Bronchial epithelial cell (primary cell): ENCODE data around the gene CSNK1D. TPM values are rescaled to one million over a fixed set of nuclear protein-coding genes. Genes with fewer than 3 reads are reported as not detected.

Experiments used
- DNase-seq: peaks from one replicate; pipeline ENCODE4 v3.0.0-alpha.2; 2010; ENCODE audit warnings: low read depth
- FAIRE-seq: peaks from 2 replicates; lab custom pipeline; 2011; peaks lifted over from hg19 to GRCh38; lab: Jason Lieb, UNC
- H3K27me3 ChIP-seq: 2 replicates; pipeline ENCODE4 v1.5.1; 2011; ENCODE audit warnings: low read length; ENCODE audit not compliant: control insufficient read depth, insufficient read depth
- H3K36me3 ChIP-seq: 2 replicates; pipeline ENCODE4 v1.5.1; 2011; ENCODE audit warnings: low read length; ENCODE audit not compliant: control insufficient read depth, insufficient read depth
- H3K4me3 ChIP-seq: 2 replicates; pipeline ENCODE4 v1.5.1; 2011; ENCODE audit warnings: mild to moderate bottlenecking, low read depth, low read length, control low read depth
- CTCF ChIP-seq: IDR thresholded peaks from 2 replicates; pipeline ENCODE4 v1.5.1; 2011; ENCODE audit warnings: mild to moderate bottlenecking, moderate library complexity, low read length, control low read depth, inconsistent platforms; ENCODE audit not compliant: insufficient read depth, severe bottlenecking
- total RNA-seq: library from RNA; depleted of rRNA; stranded (reverse); fragments of >200 nt; gene quantifications from 2 replicates; pipeline ENCODE4 v1.2.1, GENCODE V29; 2014

CSNK1D gene
- total RNA-seq, 1 donor from 2014 or later: 72.4 TPM

DNA sequence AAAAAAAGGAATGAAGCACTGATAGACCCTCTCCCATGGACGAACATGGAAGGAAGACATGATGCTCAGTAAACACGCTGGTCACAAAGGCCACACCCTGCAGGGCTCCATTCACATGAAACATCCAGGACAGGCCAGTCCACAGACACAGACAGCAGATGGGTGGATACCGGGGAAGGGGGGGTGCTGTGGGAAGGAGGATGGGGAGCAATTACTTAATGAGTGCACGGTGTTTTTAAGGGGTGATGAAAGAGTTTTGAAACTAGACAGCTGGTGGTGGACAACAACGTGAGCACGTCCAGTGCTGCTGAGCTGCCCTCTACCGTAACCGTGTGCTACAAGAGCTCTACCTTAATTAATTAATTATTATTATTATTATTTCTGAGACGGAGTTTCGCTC is 50.7 kb downstream of the CSNK1D start:
- DNase-seq (no peak), FAIRE-seq (no peak)
- Histone ChIP-seq H3K36me3 (no peaks in the 10 kb centered on the region), H3K27me3 (no peaks in the 10 kb centered on the region), H3K4me3 (no peak overlapping the region)
- TF ChIP-seq CTCF: no peak

DNA sequence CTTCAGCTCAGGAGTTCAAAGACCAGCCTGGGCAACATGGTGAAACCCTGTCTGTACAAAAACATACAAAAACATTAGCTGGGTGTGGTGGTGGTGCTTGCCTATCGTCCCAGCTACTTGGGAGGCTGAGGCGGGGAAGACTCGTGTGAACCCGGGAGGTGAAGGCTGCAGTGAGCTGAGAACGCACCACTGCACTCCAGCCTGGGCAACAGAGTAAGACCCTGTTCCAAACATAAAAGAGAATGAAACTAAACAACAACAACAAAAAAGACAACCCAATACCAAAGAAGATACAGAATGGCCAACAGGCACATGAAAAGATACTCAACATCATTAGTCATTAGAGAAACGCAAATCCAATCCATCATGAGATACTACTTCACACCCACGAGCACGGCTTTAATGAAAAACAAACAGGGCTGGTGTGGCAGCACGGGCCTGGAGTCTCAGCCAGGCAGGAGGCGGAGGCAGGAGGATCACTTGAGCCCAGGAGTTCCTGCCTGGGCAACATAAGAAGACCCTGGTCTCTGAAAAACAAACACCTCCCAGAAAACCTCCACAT is 52.1 kb downstream of the CSNK1D start:
- Histone ChIP-seq H3K4me3 (no peak overlapping the region), H3K36me3 (no peaks in the 10 kb centered on the region), H3K27me3 (no peaks in the 10 kb centered on the region)
- FAIRE-seq (no peak), DNase-seq (no peak)
- no peak for TF ChIP-seq CTCF

DNA sequence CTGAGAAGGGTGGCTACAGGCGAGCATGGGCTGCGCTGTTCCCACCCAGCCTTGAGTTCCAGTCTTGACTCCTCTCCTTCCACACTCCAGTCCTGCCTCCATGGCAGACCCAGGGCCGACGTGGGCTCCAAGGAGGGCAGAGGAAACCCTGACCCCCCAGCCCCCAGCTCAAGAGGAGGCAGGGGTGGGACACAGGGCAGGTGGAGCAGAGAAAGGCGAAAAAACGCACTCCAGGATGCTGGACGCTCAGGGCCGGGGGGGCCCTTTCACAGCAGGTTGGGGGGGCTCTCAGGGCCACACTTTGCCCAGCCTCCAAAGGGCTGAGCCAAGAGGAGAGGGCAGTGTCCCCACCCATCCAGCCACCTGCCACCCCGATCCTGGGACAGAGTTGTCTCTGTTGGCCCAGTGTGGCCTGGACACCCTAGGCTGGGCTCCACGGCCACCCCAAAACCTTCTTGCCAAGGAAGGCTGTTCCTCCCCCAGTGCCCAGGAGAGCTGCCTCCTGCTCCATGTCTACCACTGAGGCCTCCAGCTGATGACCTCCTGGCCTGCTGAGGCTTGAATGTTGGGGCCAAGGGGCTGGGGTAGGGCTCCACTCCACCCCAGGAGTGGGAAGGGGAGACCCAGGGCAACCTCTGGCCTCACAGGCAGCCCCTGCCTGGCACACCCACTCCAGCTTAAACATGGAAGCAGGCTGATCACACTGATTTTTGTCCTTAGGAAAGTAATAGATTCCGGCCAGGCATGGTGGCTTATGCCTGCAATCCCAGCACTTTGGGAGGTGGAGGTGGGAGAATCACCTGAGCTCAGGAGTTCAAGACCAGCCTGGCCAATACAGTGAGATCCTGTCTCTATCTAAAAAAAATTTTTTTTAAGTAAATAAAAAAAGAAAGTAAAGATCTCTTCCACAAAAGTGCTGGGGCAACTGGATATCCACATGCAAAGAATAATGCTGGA is 53.5 kb downstream of the CSNK1D start:
- no peak for TF ChIP-seq CTCF
- Histone ChIP-seq H3K27me3 (no peaks in the 10 kb centered on the region), H3K36me3 (no peaks in the 10 kb centered on the region), H3K4me3 (no peak overlapping the region)
- FAIRE-seq (no peak), DNase-seq (no peak)

DNA sequence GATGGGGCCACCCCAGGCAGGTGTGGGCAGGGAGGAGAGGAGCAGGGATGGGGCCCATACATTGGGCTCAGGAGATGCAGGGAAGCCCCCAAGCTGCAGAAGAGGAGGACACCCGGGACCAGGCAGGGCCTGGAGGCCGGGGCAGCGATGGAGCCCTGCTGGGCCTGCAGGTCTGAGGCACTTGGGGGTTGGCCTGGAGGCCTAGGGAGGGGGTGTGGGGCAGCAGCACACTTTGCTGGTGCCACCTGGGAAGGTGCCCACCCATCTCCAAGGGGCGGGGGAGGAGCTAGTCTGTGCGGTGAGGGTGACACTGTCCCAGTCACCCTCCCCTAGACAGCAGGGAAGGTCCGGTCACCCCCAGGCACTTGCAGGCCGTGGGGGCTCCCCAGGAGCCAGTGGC is 54.4 kb downstream of the CSNK1D start:
- no peak for FAIRE-seq
- DNase-seq: no peak
- H3K36me3 ChIP-seq: no peaks in the 10 kb centered on the region
- TF ChIP-seq CTCF: no peak
- no peak overlapping the region for H3K4me3 ChIP-seq
- no peaks in the 10 kb centered on the region for H3K27me3 ChIP-seq

DNA sequence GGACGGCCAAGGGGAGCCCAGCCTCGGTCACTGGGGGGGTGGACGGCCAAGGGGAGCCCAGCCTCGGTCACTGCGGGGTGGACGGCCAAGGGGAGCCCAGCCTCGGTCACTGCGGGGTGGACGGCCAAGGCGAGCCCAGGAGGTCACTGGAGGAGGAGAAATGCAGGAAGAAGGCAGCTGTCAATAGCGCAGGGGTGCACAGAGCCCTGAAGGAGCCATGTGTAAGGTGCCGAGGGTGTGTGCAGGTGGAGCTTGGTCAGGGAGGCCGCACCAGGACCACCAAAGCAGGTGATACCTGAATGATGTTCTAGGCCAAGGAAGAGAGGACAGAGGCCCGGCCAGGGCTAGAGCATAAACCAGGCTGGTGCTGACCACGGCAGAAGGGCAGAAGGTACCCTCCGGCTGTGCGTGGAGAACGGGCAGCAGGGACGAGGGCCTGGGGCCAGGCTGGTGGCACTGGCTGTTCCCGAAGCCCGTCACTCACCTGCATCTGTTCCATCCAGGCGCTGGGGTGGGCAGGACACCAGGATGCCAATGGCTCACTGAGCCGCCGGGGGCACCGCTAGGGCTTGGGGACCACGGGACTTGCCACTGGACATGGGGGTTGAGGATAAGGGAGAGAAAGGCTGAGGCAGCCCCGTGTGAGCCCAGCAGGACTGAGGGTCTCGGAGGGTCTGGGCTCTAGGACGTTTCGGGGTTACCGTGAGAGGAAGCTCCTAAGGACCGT is 55.0 kb downstream of the CSNK1D start:
- FAIRE-seq (no peak), DNase-seq (no peak)
- H3K4me3 ChIP-seq: no peak overlapping the region
- no peaks in the 10 kb centered on the region for H3K27me3 ChIP-seq
- TF ChIP-seq CTCF: no peak
- H3K36me3 ChIP-seq: no peaks in the 10 kb centered on the region
